Stimulated activated naive CD8-positive, alpha-beta T cell treated with anti-CD3 and anti-CD28 coated beads, Interleukin-15, amount 100 ng/mL, for 72 hours (primary cell): ENCODE data around the gene SLC16A10.
"Not testable (repeated sequence)": the region's sequence is repeated elsewhere in the genome, so short reads cannot be mapped to it uniquely, and the experiment has no call there.

Experiments used
- ATAC-seq: fragments of 150-1000 bp; cut with Tn5 transposase; 2 replicates; pipeline ENCODE4 v1.10.0; 2021; ENCODE audit warnings: mild to moderate bottlenecking, moderate library complexity
- DNase-seq, 2 donors: peaks; one replicate each; pipeline ENCODE4 v3.0.0; 2021 to 2022
- H3K27ac Mint-ChIP-seq, 2 donors: one replicate each; pipeline ENCODE4 v1.8.0; 2022; ENCODE audit warnings: mild to moderate bottlenecking in 2 of 2, mixed read lengths in 2 of 2, moderate library complexity in 2 of 2
- H3K27me3 Mint-ChIP-seq: one replicate; pipeline ENCODE4 v1.8.0; 2022; ENCODE audit warnings: mixed read lengths
- H3K4me1 Mint-ChIP-seq: one replicate; pipeline ENCODE4 v1.8.0; 2022; ENCODE audit warnings: mild to moderate bottlenecking, mixed read lengths
- H3K4me3 Mint-ChIP-seq, 2 donors: one replicate each; pipeline ENCODE4 v1.8.0; 2022; ENCODE audit warnings: mild to moderate bottlenecking in 2 of 2, mixed read lengths in 2 of 2, moderate library complexity in 1 of 2
- H3K9me3 Mint-ChIP-seq, 2 donors: one replicate each; pipeline ENCODE4 v1.8.0; 2022; ENCODE audit warnings: mixed read lengths in 2 of 2

SLC16A10 gene

GRCh38 chr6:111230351-111231089, 143.2 kb downstream of the SLC16A10 start:
- no peak for ATAC-seq
- DNase-seq, result no peak
- H3K9me3 Mint-ChIP-seq, result peaks cover 19% of the 10 kb centered on the region in 2 donors
- no peak overlapping the region for H3K4me3 Mint-ChIP-seq
- no peak overlapping the region for H3K27ac Mint-ChIP-seq
- no peaks in the 10 kb centered on the region for H3K27me3 Mint-ChIP-seq
- H3K4me1 Mint-ChIP-seq, result no peaks in the 10 kb centered on the region

DNA sequence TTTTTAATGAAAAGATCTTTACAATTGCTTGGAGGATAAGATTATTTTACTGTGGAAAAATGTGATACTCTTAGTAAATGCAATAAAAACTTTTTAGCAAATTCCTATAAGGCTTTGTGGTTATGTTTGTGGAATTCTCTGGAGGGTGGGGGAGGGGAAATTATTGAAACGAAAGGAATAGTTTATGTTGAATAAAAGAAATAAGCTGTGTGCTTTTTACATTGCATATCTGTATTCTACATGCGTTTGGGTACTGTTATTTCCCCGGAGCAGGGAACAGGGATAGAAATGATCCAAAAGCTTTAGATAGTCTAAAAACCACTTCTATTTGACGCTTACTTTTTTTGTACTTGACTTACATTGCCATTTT, 143.8 kb downstream of the SLC16A10 start:
- Mint-ChIP-seq H3K9me3 (peaks cover 19% of the 10 kb centered on the region in 2 donors), H3K27me3 (no peaks in the 10 kb centered on the region), H3K4me3 (no peak overlapping the region), H3K27ac (no peak overlapping the region), H3K4me1 (no peaks in the 10 kb centered on the region)
- no peak for ATAC-seq
- no peak for DNase-seq

- Mint-ChIP-seq H3K27ac (no peak overlapping the region), H3K4me3 (no peak overlapping the region), H3K27me3 (no peaks in the 10 kb centered on the region), H3K4me1 (no peaks in the 10 kb centered on the region), H3K9me3 (peaks cover 19% of the 10 kb centered on the region in 2 donors)
- ATAC-seq (no peak), DNase-seq (no peak)
Measured at GRCh38 chr6:111237852-111238251, 150.5 kb downstream of the SLC16A10 start.

GRCh38 chr6:111238464-111239119, 151.3 kb downstream of the SLC16A10 start:
- H3K27ac Mint-ChIP-seq, result no peak overlapping the region
- no peaks in the 10 kb centered on the region for H3K27me3 Mint-ChIP-seq
- H3K4me1 Mint-ChIP-seq, result no peaks in the 10 kb centered on the region
- ATAC-seq, result no peak
- no peak overlapping the region for H3K4me3 Mint-ChIP-seq
- no peak for DNase-seq
- peaks cover 13 to 14% of the 10 kb centered on the region in 2 donors for H3K9me3 Mint-ChIP-seq

DNA sequence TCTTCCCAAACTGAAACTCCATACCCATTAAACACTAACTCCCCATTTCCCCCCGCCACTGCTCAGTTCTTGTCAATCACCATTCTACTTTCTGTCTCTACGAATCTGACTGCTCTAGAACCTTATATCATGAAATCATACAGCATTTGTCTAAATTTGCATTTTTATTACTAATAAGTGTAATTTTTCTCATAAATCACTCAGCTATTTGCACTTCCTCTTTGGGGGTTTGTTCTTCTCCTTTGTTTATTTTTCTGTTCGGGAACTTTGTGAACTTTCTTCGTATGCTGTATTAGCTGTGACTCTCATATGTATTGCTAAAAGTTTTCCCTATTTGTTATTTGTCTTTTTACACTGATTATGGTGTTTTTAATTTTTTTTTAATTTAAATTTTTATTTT, 152.2 kb downstream of the SLC16A10 start:
- no peaks in the 10 kb centered on the region for H3K4me1 Mint-ChIP-seq
- DNase-seq (no peak), ATAC-seq (no peak)
- H3K27me3 Mint-ChIP-seq, result no peaks in the 10 kb centered on the region
- no peak overlapping the region for H3K27ac Mint-ChIP-seq
- no peak overlapping the region for H3K4me3 Mint-ChIP-seq
- H3K9me3 Mint-ChIP-seq, result peaks cover 5 to 6% of the 10 kb centered on the region in 2 donors

GRCh38 chr6:111242452-111242851, 155.1 kb downstream of the SLC16A10 start:
- Mint-ChIP-seq H3K27me3 (no peaks in the 10 kb centered on the region), H3K4me3 (no peak overlapping the region), H3K27ac (no peak overlapping the region), H3K4me1 (no peaks in the 10 kb centered on the region), H3K9me3 (no peaks in the 10 kb centered on the region)
- ATAC-seq (no peak), DNase-seq (no peak)

DNA sequence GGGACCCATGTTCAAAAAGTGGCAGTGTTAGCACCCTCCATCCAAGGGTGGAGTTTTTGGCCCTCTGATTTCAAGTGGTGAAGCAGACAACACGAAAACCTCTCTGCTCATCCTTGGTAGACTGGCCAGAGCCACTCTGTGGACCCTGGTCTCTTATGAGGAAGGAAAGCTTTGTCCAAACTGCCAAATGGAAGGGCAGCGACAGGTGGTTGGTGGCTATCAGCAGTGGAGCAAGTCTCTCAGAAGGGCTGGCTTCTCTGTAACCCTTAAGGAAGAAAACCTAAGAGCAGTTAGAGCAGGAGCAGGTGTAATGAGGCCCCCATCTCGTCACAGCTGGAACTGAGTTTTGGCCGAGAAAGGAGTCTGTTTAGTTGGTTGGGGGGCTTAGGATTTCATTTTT, 155.8 kb downstream of the SLC16A10 start:
- DNase-seq, result no peak
- Mint-ChIP-seq H3K9me3 (no peaks in the 10 kb centered on the region), H3K27ac (no peak overlapping the region), H3K27me3 (no peaks in the 10 kb centered on the region), H3K4me1 (no peaks in the 10 kb centered on the region), H3K4me3 (no peak overlapping the region)
- no peak for ATAC-seq

GRCh38 chr6:111248789-111249188, 161.5 kb downstream of the SLC16A10 start:
- H3K27me3 Mint-ChIP-seq, result no peaks in the 10 kb centered on the region
- no peak for ATAC-seq
- H3K27ac Mint-ChIP-seq, result no peak overlapping the region

DNA sequence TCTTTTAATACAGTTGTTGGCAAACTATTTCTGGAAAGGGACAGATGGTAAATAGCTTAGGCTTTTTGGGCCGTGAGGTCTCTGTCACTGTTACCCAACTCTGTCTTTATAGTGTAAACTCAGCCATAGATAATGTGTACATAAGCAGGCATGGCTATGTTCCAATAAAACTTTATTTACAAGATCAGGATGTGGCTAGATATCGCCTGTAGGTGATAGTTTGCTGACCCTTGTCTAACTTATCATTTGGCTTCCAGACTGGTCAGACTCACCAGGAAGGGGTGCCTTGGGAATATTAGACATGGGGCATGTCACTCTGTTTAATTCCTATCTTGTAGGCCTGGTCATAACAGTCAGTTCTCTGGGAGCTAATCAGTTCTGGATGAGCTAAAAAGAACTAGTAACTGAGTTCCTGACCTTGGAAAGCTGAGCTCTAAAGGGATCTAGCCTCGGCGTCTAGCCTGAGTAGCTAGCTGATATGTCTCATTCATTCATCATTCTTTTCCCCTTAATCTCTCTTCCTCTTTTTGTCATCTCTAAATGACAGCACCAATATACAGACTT, 163.6 kb downstream of the SLC16A10 start:
- Mint-ChIP-seq H3K27ac (no peak overlapping the region), H3K4me3 (no peak overlapping the region), H3K27me3 (no peaks in the 10 kb centered on the region), H3K4me1 (no peaks in the 10 kb centered on the region), H3K9me3 (no peaks in the 10 kb centered on the region)
- ATAC-seq (no peak), DNase-seq (no peak)

More at GRCh38 chr6:111248789-111249188, 161.5 kb downstream of the SLC16A10 start:
- DNase-seq, result no peak
- Mint-ChIP-seq H3K4me1 (no peaks in the 10 kb centered on the region), H3K4me3 (no peak overlapping the region), H3K9me3 (no peaks in the 10 kb centered on the region)

DNA sequence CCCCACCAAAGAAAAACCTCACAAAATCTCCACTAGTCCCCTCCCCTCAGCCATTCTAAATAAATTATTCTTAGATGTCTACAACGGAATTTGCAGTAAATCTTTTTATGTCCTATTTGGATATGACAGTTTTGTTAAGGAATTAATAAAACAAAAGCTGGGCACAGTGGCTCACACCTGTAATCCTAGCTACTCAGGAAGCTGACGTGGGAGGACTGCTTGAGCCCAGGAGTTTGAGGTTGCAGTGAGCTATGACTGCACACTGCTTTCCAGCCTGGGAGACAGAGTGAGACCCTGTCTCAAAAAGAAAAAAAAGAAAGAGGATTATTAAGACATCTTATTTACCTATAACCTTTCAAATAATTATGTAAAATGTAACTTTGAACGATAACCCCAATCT, 165.4 kb downstream of the SLC16A10 start:
- no peaks in the 10 kb centered on the region for H3K9me3 Mint-ChIP-seq
- H3K27me3 Mint-ChIP-seq, result no peaks in the 10 kb centered on the region
- DNase-seq (no peak), ATAC-seq (no peak)
- H3K27ac Mint-ChIP-seq, result no peak overlapping the region
- no peak overlapping the region for H3K4me3 Mint-ChIP-seq
- no peaks in the 10 kb centered on the region for H3K4me1 Mint-ChIP-seq

DNA sequence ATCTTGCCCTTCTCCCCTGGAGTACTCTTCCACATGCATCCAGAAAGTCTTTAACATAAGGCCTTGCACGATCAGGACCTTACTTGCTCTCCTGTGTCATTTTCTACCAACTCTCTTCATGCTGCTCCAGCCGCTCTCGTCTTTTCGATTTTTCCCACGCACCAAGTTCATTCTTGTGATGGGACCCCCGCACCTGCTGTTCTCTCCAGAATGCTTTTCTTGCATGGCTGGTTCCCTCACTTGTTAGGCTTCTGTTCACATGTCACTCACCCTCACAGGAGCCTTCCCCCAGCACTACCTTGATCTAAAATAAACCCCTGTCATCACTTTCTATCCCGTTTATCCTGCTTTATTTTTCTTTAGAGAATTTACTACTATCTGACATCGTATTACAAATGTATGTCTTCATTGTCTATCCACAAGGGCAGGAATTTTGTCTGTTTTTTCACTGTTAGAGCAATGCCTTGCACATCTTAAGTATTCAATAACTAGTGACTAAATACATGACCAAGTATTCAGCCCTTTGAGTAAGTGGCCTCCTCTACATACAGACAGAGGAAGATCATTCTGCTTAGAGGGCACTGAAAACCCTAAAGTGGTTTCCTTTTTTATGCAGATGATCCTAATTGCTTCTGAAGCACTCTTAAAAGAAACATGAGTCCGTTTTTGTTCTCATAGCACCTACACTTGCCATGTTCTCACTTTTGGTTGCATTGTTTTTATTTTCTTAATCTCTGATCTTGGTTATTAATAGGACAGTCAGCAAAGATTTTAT, 166.9 kb downstream of the SLC16A10 start:
- no peak for DNase-seq
- Mint-ChIP-seq H3K4me1 (peaks cover 8% of the 10 kb centered on the region), H3K27me3 (no peaks in the 10 kb centered on the region), H3K9me3 (no peaks in the 10 kb centered on the region), H3K4me3 (no peak overlapping the region), H3K27ac (no peak overlapping the region)
- ATAC-seq, result no peak

GRCh38 chr6:111254779-111255166, 167.5 kb downstream of the SLC16A10 start:
- H3K4me1 Mint-ChIP-seq, result peaks cover 14% of the 10 kb centered on the region
- H3K27me3 Mint-ChIP-seq, result no peaks in the 10 kb centered on the region
- no peak overlapping the region for H3K27ac Mint-ChIP-seq
- DNase-seq (no peak), ATAC-seq (no peak)
- no peaks in the 10 kb centered on the region for H3K9me3 Mint-ChIP-seq
- H3K4me3 Mint-ChIP-seq, result no peak overlapping the region

- H3K4me3 Mint-ChIP-seq, DNase-seq, H3K27ac Mint-ChIP-seq, ATAC-seq, H3K27me3 Mint-ChIP-seq, H3K9me3 Mint-ChIP-seq: not testable (repeated sequence)
- H3K4me1 Mint-ChIP-seq, result peaks cover 24% of the 10 kb centered on the region
Measured at GRCh38 chr6:111255838-111256237, 168.5 kb downstream of the SLC16A10 start.

- no peaks in the 10 kb centered on the region for H3K9me3 Mint-ChIP-seq
- no peaks in the 10 kb centered on the region for H3K27me3 Mint-ChIP-seq
- peaks cover 29% of the 10 kb centered on the region for H3K4me1 Mint-ChIP-seq
- H3K4me3 Mint-ChIP-seq, result no peak overlapping the region
- DNase-seq (no peak), ATAC-seq (no peak)
- H3K27ac Mint-ChIP-seq, result no peak overlapping the region
Measured at GRCh38 chr6:111256646-111257045, 169.3 kb downstream of the SLC16A10 start.

GRCh38 chr6:111258010-111258409, 170.7 kb downstream of the SLC16A10 start:
- Mint-ChIP-seq H3K4me3 (peak overlapping the region in 1 of 2 donors; percentile 23), H3K27me3 (no peaks in the 10 kb centered on the region), H3K9me3 (no peaks in the 10 kb centered on the region), H3K4me1 (peaks cover 35% of the 10 kb centered on the region), H3K27ac (no peak overlapping the region)
- ATAC-seq (no peak), DNase-seq (no peak)

- no peaks in the 10 kb centered on the region for H3K27me3 Mint-ChIP-seq
- peak overlapping the region; percentile 83 to 86 for H3K4me3 Mint-ChIP-seq
- ATAC-seq (peak; percentile 29), DNase-seq (no peak)
- peaks cover 37% of the 10 kb centered on the region for H3K4me1 Mint-ChIP-seq
- H3K9me3 Mint-ChIP-seq, result no peaks in the 10 kb centered on the region
- H3K27ac Mint-ChIP-seq, result peak overlapping the region; percentile 85 to 94
Measured at GRCh38 chr6:111258615-111259088, 171.3 kb downstream of the SLC16A10 start.
